Bronchial epithelial cell (primary cell): ENCODE data around the gene ZNF668. TPM values are rescaled to one million over a fixed set of nuclear protein-coding genes. Genes with fewer than 3 reads are reported as not detected.

Source experiments
- DNase-seq: peaks from one replicate; pipeline ENCODE4 v3.0.0-alpha.2; 2010; ENCODE audit warnings: low read depth
- FAIRE-seq: peaks from 2 replicates; lab custom pipeline; 2011; peaks lifted over from hg19 to GRCh38; lab: Jason Lieb, UNC
- H3K27me3 ChIP-seq: 2 replicates; pipeline ENCODE4 v1.5.1; 2011; ENCODE audit warnings: low read length; ENCODE audit not compliant: control insufficient read depth, insufficient read depth
- H3K36me3 ChIP-seq: 2 replicates; pipeline ENCODE4 v1.5.1; 2011; ENCODE audit warnings: low read length; ENCODE audit not compliant: control insufficient read depth, insufficient read depth
- H3K4me3 ChIP-seq: 2 replicates; pipeline ENCODE4 v1.5.1; 2011; ENCODE audit warnings: mild to moderate bottlenecking, low read depth, low read length, control low read depth
- total RNA-seq: library from RNA; depleted of rRNA; stranded (reverse); fragments of >200 nt; gene quantifications from 2 replicates; pipeline ENCODE4 v1.2.1, GENCODE V29; 2014
- TF ChIP-seq, protein P1 (sequence below): IDR thresholded peaks from 2 replicates; pipeline ENCODE4 v1.5.1; 2011; ENCODE audit warnings: mild to moderate bottlenecking, moderate library complexity, low read length, control low read depth, inconsistent platforms; ENCODE audit not compliant: insufficient read depth, severe bottlenecking

ZNF668 gene
- total RNA-seq, 1 donor from 2014 or later = 8.2 TPM

DNA sequence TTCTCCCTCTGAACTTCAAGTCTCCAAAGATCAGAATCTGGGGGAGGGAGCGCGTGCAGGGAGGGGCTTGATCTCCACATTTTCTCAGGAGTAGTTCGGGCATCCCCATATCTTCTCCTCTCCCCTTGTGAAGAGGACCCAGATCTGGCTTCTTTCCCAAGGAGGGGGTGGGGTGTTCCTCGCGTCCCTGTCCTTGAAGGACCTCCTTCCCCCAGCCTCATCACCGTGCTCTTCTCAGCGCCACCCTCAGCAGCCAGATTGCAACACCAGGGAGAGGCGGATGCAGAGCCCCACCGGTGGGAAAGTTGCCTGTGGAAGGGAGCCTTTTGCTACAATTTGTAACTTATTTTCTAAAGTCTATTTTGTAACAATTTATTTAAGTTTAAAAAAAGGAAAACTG, 9.0 kb upstream of the ZNF668 start:
- peaks cover 24% of the 10 kb centered on the region for H3K36me3 ChIP-seq
- H3K27me3 ChIP-seq = no peaks in the 10 kb centered on the region
- no peak for FAIRE-seq
- DNase-seq = no peak
- no peak overlapping the region for H3K4me3 ChIP-seq
- TF ChIP-seq, protein P1, sequence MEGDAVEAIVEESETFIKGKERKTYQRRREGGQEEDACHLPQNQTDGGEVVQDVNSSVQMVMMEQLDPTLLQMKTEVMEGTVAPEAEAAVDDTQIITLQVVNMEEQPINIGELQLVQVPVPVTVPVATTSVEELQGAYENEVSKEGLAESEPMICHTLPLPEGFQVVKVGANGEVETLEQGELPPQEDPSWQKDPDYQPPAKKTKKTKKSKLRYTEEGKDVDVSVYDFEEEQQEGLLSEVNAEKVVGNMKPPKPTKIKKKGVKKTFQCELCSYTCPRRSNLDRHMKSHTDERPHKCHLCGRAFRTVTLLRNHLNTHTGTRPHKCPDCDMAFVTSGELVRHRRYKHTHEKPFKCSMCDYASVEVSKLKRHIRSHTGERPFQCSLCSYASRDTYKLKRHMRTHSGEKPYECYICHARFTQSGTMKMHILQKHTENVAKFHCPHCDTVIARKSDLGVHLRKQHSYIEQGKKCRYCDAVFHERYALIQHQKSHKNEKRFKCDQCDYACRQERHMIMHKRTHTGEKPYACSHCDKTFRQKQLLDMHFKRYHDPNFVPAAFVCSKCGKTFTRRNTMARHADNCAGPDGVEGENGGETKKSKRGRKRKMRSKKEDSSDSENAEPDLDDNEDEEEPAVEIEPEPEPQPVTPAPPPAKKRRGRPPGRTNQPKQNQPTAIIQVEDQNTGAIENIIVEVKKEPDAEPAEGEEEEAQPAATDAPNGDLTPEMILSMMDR = no peak

DNA sequence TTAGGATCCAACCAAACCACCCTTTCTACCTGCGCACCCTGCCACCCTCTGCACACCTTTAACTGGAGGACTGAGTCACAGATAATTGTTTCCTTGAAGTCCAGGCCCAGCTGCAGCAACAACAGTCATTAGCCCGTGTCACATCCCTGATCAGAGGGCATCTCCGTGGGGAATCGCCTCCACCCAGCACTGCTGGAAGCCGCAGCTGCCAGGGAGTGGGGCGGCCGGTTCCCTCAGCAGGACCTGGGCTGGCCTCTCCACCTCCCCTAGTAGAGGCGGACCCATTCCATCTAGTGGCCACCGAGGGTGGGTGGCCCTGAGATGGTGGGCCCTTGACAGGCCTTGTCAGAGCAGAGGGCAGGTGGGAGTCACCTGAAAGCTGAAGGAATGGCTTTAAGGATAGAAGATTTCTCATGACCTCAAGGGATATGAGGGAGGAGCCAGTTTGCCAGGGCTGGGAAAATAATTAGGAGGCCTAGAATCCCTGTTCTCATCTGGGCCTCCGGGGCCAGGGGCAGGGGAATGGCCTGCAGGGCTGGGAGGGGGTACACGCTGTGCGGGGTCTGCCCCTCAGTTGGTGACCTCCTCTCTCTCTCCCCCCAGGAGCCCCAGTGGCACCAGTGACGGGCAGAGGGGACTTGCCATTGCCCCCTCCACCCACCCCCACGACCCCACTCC, 8.5 kb upstream of the ZNF668 start:
- Histone ChIP-seq H3K27me3 (no peaks in the 10 kb centered on the region), H3K36me3 (peaks cover 30% of the 10 kb centered on the region), H3K4me3 (no peak overlapping the region)
- TF ChIP-seq, protein P1 = no peak
- FAIRE-seq (no peak), DNase-seq (no peak)

DNA sequence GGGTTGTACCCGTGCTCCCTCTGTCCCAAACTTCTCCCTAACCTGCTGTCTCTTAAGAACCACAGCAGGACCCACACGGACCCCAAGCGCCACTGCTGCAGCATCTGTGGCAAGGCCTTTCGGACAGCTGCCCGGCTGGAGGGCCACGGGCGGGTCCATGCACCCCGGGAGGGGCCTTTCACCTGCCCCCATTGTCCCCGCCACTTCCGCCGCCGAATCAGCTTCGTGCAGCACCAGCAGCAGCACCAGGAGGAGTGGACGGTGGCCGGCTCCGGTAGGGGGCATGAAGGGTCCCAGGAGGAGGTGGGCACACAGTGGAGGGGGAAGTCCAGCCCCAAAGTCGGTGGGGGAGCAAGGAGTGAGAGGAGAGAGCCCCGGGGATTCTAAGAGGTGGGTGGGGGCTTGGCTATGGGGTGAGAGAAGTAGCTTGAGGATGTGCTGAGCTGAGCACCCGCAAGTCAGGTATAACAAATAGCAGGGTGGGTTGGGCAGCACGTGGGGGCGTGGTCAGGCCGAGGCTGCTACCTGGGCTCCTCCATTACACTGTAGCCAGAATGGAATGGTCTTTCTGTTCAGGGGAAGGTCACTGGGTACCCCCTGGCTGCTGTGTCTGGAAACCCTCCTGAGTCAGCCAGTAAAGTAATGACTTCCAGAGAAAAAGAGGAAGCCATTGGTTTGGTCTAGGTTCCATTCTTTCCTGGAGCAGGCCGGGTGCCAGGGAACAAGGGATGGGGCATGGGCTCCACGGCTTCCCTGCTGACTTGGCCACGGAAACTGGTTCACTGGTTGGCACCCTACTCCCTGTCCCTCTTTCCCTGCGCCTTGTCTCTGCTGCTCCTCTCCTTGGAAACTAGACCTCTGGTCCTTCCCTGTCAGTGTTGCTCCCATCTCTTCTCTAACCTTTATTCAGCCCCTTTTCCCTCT, 7.7 kb upstream of the ZNF668 start:
- DNase-seq (no peak), FAIRE-seq (no peak)
- peaks cover 32% of the 10 kb centered on the region for H3K36me3 ChIP-seq
- TF ChIP-seq, protein P1 = no peak
- H3K27me3 ChIP-seq = no peaks in the 10 kb centered on the region
- no peak overlapping the region for H3K4me3 ChIP-seq

DNA sequence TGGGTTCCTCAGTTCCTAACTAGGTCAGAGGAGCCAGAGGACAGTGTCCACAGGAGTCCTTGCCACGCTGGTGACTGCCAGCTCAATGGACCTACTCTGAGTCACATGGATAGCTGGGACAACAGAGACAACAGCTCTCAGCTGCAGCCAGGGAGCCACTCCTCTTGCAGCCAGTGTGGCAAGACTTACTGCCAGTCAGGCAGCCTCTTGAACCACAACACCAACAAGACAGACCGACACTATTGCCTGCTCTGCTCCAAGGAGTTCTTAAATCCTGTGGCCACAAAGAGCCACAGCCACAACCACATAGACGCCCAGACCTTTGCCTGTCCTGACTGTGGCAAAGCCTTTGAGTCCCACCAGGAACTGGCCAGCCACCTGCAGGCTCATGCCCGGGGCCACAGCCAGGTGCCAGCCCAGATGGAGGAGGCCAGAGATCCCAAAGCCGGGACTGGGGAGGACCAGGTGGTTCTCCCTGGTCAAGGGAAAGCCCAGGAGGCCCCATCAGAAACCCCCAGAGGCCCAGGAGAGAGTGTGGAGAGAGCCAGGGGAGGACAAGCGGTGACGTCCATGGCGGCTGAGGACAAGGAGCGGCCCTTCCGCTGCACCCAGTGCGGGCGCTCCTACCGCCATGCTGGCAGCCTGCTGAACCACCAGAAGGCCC, 6.8 kb upstream of the ZNF668 start:
- Histone ChIP-seq H3K36me3 (peaks cover 35% of the 10 kb centered on the region), H3K27me3 (no peaks in the 10 kb centered on the region), H3K4me3 (no peak overlapping the region)
- FAIRE-seq (no peak), DNase-seq (no peak)
- TF ChIP-seq, protein P1 = no peak

DNA sequence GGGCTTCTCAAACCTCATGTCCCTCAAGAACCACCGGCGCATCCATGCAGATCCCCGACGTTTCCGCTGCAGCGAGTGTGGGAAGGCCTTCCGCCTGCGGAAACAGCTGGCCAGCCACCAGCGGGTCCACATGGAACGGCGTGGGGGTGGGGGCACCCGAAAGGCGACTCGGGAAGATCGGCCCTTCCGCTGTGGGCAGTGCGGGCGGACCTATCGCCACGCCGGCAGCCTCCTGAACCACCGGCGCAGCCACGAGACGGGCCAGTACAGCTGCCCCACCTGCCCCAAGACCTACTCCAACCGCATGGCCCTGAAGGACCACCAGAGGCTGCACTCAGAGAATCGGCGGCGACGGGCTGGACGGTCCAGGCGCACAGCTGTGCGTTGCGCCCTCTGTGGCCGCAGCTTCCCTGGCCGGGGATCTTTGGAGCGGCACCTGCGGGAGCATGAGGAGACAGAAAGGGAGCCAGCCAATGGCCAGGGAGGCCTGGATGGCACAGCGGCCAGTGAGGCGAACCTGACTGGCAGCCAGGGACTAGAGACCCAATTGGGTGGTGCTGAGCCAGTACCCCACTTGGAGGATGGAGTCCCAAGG, 6.1 kb upstream of the ZNF668 start:
- FAIRE-seq = no peak
- Histone ChIP-seq H3K27me3 (no peaks in the 10 kb centered on the region), H3K4me3 (no peak overlapping the region), H3K36me3 (peaks cover 35% of the 10 kb centered on the region)
- no peak for DNase-seq
- TF ChIP-seq, protein P1 = no peak
